ENCODE data around the gene GOT2.

GOT2 gene

DNA sequence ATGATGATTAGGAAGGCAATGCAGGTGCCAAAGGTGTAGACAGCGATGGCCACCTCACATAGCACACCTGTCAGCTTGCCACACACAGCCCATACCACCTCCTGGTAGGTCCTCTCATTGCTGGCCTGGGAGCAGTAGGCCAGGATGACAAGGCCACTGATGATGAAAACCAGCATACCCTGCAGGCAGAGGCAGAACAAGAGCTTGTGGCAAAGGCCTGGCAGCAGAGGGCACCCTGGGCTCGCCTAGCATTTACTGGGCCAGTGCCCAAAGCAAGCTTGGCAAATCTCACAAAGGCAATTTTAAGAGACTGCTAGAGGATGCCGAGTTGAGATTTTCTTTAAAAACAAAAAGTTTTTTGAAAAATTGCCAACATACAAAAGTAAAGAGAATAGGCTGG is 55.4 kb downstream of the GOT2 start:
- no peak overlapping the region for H2AK5ac ChIP-seq (ENCODE audit: low read depth, low read length)
- WGBS, 2 donors (ENCODE audit: extremely low coverage in 2 of 2, insufficient read length in 2 of 2, insufficient replicate concordance in 1 of 2) = no CpG with 5 or more reads among the region's 3 CpGs
- peaks cover 2% of the 10 kb centered on the region for H3K79me1 ChIP-seq (ENCODE audit: low read depth, low read length)
- H3K27ac ChIP-seq (replicated peaks; ENCODE audit: low read length) = no peak overlapping the region
- peaks cover 14 to 39% of the 10 kb centered on the region in 2 donors for H3K36me3 ChIP-seq (replicated peaks in 1 of 2; ENCODE audit: control insufficient read depth in 2 of 2, insufficient read depth in 2 of 2, low read length in 2 of 2)
- H3K9ac ChIP-seq (ENCODE audit: low read depth, low read length, poor library complexity) = peak overlapping the region; percentile 50
- no peak overlapping the region for H4K91ac ChIP-seq (ENCODE audit: low read depth, low read length, poor library complexity)
- no peaks in the 10 kb centered on the region for H3K27me3 ChIP-seq (ENCODE audit: control insufficient read depth in 3 of 3, insufficient read depth in 3 of 3, low read depth in 1 of 3, low read length in 3 of 3)
- DNase-seq (ENCODE audit: low spot score) = no peak
- no peak overlapping the region for H2BK15ac ChIP-seq (ENCODE audit: low read length)
- H3K14ac ChIP-seq (ENCODE audit: low read length) = no peak overlapping the region
- no peak overlapping the region for H2AFZ ChIP-seq (ENCODE audit: low read length)
- H2BK120ac ChIP-seq (ENCODE audit: low read depth, low read length) = no peak overlapping the region
- H3K18ac ChIP-seq (ENCODE audit: low read length) = no peak overlapping the region
- H3K4me3 ChIP-seq (ENCODE audit: low read length in 2 of 2) = no peak overlapping the region
- H3K4me1 ChIP-seq (ENCODE audit: control insufficient read depth in 2 of 2, insufficient read depth in 1 of 2, low read depth in 1 of 2, low read length in 2 of 2) = peaks cover 1 to 2% of the 10 kb centered on the region in 2 donors
- H3K9me3 ChIP-seq (replicated peaks in 1 of 2; ENCODE audit: control insufficient read depth in 2 of 2, insufficient read depth in 1 of 2, low read depth in 1 of 2, low read length in 2 of 2) = no peaks in the 10 kb centered on the region
- no peak overlapping the region for H3K4me2 ChIP-seq (ENCODE audit: insufficient read depth, low read length, poor library complexity, severe bottlenecking)
- H2BK5ac ChIP-seq (ENCODE audit: low read length) = no peak overlapping the region
- H2BK12ac ChIP-seq (ENCODE audit: low read length) = no peak overlapping the region
- H3K4ac ChIP-seq (ENCODE audit: low read length) = no peak overlapping the region
- peak overlapping the region; percentile 74 for H3K23ac ChIP-seq (ENCODE audit: low read depth, low read length, poor library complexity)
- H4K8ac ChIP-seq (ENCODE audit: low read depth, low read length) = no peak overlapping the region

DNA sequence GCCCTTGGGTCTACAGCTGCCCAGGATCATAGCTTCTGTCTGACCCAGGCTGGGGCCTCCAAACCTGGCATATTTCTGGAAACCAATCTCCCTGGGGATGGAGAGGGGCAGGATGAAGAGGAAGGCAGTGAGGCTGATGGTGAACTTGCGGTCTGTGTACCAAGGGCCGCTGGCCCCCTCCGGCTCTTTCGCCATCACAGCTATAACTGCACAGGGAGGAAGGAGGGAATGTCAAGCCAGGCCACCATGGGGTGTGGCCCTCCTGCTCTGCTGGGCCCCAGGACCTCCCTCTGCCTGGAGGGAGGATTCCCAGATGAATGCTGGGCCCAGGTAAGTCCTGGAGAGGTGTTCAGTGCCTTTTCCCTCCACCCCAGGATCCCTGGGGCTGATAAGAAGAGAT is 55.8 kb downstream of the GOT2 start:
- Histone ChIP-seq H3K14ac (ENCODE audit: low read length) (no peak overlapping the region), H2BK12ac (ENCODE audit: low read length) (no peak overlapping the region), H4K91ac (ENCODE audit: low read depth, low read length, poor library complexity) (no peak overlapping the region), H2BK120ac (ENCODE audit: low read depth, low read length) (no peak overlapping the region), H3K27ac (replicated peaks; ENCODE audit: low read length) (no peak overlapping the region), H2BK15ac (ENCODE audit: low read length) (no peak overlapping the region), H3K18ac (ENCODE audit: low read length) (no peak overlapping the region), H3K23ac (ENCODE audit: low read depth, low read length, poor library complexity) (peak overlapping the region; percentile 74), H3K27me3 (ENCODE audit: control insufficient read depth in 3 of 3, insufficient read depth in 3 of 3, low read depth in 1 of 3, low read length in 3 of 3) (no peaks in the 10 kb centered on the region), H3K9me3 (replicated peaks in 1 of 2; ENCODE audit: control insufficient read depth in 2 of 2, insufficient read depth in 1 of 2, low read depth in 1 of 2, low read length in 2 of 2) (no peaks in the 10 kb centered on the region), H4K8ac (ENCODE audit: low read depth, low read length) (no peak overlapping the region), H2AK5ac (ENCODE audit: low read depth, low read length) (no peak overlapping the region), H3K4me3 (ENCODE audit: low read length in 2 of 2) (no peak overlapping the region), H3K79me1 (ENCODE audit: low read depth, low read length) (peaks cover 2% of the 10 kb centered on the region), H3K4me2 (ENCODE audit: insufficient read depth, low read length, poor library complexity, severe bottlenecking) (no peak overlapping the region), H3K9ac (ENCODE audit: low read depth, low read length, poor library complexity) (peak overlapping the region; percentile 50), H3K4me1 (ENCODE audit: control insufficient read depth in 2 of 2, insufficient read depth in 1 of 2, low read depth in 1 of 2, low read length in 2 of 2) (no peaks in the 10 kb centered on the region), H2AFZ (ENCODE audit: low read length) (no peak overlapping the region), H3K4ac (ENCODE audit: low read length) (no peak overlapping the region), H3K36me3 (replicated peaks in 1 of 2; ENCODE audit: control insufficient read depth in 2 of 2, insufficient read depth in 2 of 2, low read length in 2 of 2) (peaks cover 14 to 39% of the 10 kb centered on the region in 2 donors), H2BK5ac (ENCODE audit: low read length) (no peak overlapping the region)
- no CpG with 5 or more reads among the region's 4 CpGs for WGBS, 2 donors (ENCODE audit: extremely low coverage in 2 of 2, insufficient read length in 2 of 2, insufficient replicate concordance in 1 of 2)
- no peak for DNase-seq (ENCODE audit: low spot score)

DNA sequence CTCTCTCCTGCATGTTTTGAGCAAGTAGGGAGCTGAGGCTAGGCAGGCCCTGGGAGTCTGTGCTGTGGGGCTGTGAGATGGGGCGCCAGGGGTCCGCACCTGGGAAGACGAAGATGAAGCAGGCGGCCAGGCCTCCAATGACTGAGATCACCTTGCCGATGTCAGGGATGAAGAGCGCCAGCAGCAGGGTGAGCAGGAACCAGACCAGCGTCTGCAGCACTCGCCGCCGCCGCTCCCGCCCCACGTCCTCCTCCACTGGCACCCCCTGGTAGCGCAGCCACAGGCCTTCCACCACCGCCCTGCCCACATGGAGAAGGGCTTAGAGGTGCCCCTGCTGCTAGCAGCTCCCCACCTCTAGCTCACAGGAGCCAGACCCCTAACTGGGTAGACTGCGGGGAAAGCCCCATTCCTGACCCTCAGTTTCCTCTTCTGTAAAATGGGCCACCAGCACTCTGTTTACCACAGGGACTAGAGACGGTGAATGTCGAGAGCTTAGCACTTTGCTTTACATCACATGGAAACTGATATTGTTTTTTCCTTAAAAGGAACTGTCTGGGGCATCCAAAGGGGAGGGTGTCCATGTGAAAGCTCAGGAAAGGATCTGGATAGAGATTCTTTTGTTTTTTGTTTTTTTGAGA is 63.1 kb downstream of the GOT2 start:
- H4K8ac ChIP-seq (ENCODE audit: low read depth, low read length) = no peak overlapping the region
- H2BK12ac ChIP-seq (ENCODE audit: low read length) = no peak overlapping the region
- no peak overlapping the region for H3K4me3 ChIP-seq (ENCODE audit: low read length in 2 of 2)
- no peak overlapping the region for H4K91ac ChIP-seq (ENCODE audit: low read depth, low read length, poor library complexity)
- no peaks in the 10 kb centered on the region for H3K9me3 ChIP-seq (replicated peaks in 1 of 2; ENCODE audit: control insufficient read depth in 2 of 2, insufficient read depth in 1 of 2, low read depth in 1 of 2, low read length in 2 of 2)
- peak overlapping the region; percentile 39 for H3K9ac ChIP-seq (ENCODE audit: low read depth, low read length, poor library complexity)
- no peaks in the 10 kb centered on the region for H3K79me1 ChIP-seq (ENCODE audit: low read depth, low read length)
- no CpG with 5 or more reads among the region's 18 CpGs for WGBS, 2 donors (ENCODE audit: extremely low coverage in 2 of 2, insufficient read length in 2 of 2, insufficient replicate concordance in 1 of 2)
- no peak overlapping the region for H3K23ac ChIP-seq (ENCODE audit: low read depth, low read length, poor library complexity)
- H3K18ac ChIP-seq (ENCODE audit: low read length) = no peak overlapping the region
- no peaks in the 10 kb centered on the region for H3K4me1 ChIP-seq (ENCODE audit: control insufficient read depth in 2 of 2, insufficient read depth in 1 of 2, low read depth in 1 of 2, low read length in 2 of 2)
- H3K14ac ChIP-seq (ENCODE audit: low read length) = no peak overlapping the region
- no peak overlapping the region for H2BK15ac ChIP-seq (ENCODE audit: low read length)
- H3K4ac ChIP-seq (ENCODE audit: low read length) = no peak overlapping the region
- no peak overlapping the region for H3K27ac ChIP-seq (replicated peaks; ENCODE audit: low read length)
- no peak overlapping the region for H2BK5ac ChIP-seq (ENCODE audit: low read length)
- H3K36me3 ChIP-seq (replicated peaks in 1 of 2; ENCODE audit: control insufficient read depth in 2 of 2, insufficient read depth in 2 of 2, low read length in 2 of 2) = peaks cover 14 to 32% of the 10 kb centered on the region in 2 donors
- no peaks in the 10 kb centered on the region for H3K27me3 ChIP-seq (ENCODE audit: control insufficient read depth in 3 of 3, insufficient read depth in 3 of 3, low read depth in 1 of 3, low read length in 3 of 3)
- H2AK5ac ChIP-seq (ENCODE audit: low read depth, low read length) = no peak overlapping the region
- H2BK120ac ChIP-seq (ENCODE audit: low read depth, low read length) = no peak overlapping the region
- H2AFZ ChIP-seq (ENCODE audit: low read length) = no peak overlapping the region
- H3K4me2 ChIP-seq (ENCODE audit: insufficient read depth, low read length, poor library complexity, severe bottlenecking) = no peak overlapping the region
- DNase-seq (ENCODE audit: low spot score) = no peak

DNA sequence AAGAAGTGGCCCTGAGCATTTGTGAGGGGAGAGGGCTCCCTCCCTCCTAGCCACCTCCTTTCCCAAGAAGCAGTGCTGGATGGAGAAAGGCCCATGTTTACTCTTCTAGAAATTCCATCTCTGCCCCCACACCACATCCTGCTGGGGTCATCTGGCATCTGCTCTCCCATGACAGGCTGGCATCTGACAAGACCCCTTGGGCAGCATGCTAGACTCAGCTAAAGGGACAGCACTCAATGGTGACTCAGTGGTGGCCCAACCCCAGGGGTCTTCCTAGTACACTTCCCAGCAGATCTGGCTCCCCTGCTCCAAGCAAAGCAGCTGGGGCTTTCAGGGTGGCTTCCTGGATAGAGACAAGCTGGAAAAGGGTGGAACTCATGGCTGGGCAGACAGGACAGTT is 63.9 kb downstream of the GOT2 start:
- no peak overlapping the region for H3K4ac ChIP-seq (ENCODE audit: low read length)
- H3K79me1 ChIP-seq (ENCODE audit: low read depth, low read length) = no peaks in the 10 kb centered on the region
- no peak for DNase-seq (ENCODE audit: low spot score)
- H3K9me3 ChIP-seq (replicated peaks in 1 of 2; ENCODE audit: control insufficient read depth in 2 of 2, insufficient read depth in 1 of 2, low read depth in 1 of 2, low read length in 2 of 2) = no peaks in the 10 kb centered on the region
- H3K18ac ChIP-seq (ENCODE audit: low read length) = no peak overlapping the region
- H4K8ac ChIP-seq (ENCODE audit: low read depth, low read length) = no peak overlapping the region
- peaks cover 8 to 32% of the 10 kb centered on the region in 2 donors for H3K36me3 ChIP-seq (replicated peaks in 1 of 2; ENCODE audit: control insufficient read depth in 2 of 2, insufficient read depth in 2 of 2, low read length in 2 of 2)
- H2BK15ac ChIP-seq (ENCODE audit: low read length) = no peak overlapping the region
- no peak overlapping the region for H3K4me3 ChIP-seq (ENCODE audit: low read length in 2 of 2)
- H3K4me1 ChIP-seq (ENCODE audit: control insufficient read depth in 2 of 2, insufficient read depth in 1 of 2, low read depth in 1 of 2, low read length in 2 of 2) = peaks cover 0 to 1% of the 10 kb centered on the region in 2 donors
- no peak overlapping the region for H2BK12ac ChIP-seq (ENCODE audit: low read length)
- no peak overlapping the region for H4K91ac ChIP-seq (ENCODE audit: low read depth, low read length, poor library complexity)
- no peak overlapping the region for H3K4me2 ChIP-seq (ENCODE audit: insufficient read depth, low read length, poor library complexity, severe bottlenecking)
- no peak overlapping the region for H2AK5ac ChIP-seq (ENCODE audit: low read depth, low read length)
- H3K27ac ChIP-seq (replicated peaks; ENCODE audit: low read length) = no peak overlapping the region
- no peak overlapping the region for H2AFZ ChIP-seq (ENCODE audit: low read length)
- H3K9ac ChIP-seq (ENCODE audit: low read depth, low read length, poor library complexity) = no peak overlapping the region
- no peaks in the 10 kb centered on the region for H3K27me3 ChIP-seq (ENCODE audit: control insufficient read depth in 3 of 3, insufficient read depth in 3 of 3, low read depth in 1 of 3, low read length in 3 of 3)
- no peak overlapping the region for H2BK5ac ChIP-seq (ENCODE audit: low read length)
- H2BK120ac ChIP-seq (ENCODE audit: low read depth, low read length) = no peak overlapping the region
- no peak overlapping the region for H3K23ac ChIP-seq (ENCODE audit: low read depth, low read length, poor library complexity)
- H3K14ac ChIP-seq (ENCODE audit: low read length) = no peak overlapping the region

Measured in neuronal stem cell (in vitro differentiated cells).